NCI-H1417 (cell line): ENCODE results near the gene CTPS1.

Experiments used
- DNase-seq, 3 experiments: peaks; one replicate each; lab custom pipeline; 2025; lab: John Stamatoyannopoulos, UW

Gene CTPS1

DNA sequence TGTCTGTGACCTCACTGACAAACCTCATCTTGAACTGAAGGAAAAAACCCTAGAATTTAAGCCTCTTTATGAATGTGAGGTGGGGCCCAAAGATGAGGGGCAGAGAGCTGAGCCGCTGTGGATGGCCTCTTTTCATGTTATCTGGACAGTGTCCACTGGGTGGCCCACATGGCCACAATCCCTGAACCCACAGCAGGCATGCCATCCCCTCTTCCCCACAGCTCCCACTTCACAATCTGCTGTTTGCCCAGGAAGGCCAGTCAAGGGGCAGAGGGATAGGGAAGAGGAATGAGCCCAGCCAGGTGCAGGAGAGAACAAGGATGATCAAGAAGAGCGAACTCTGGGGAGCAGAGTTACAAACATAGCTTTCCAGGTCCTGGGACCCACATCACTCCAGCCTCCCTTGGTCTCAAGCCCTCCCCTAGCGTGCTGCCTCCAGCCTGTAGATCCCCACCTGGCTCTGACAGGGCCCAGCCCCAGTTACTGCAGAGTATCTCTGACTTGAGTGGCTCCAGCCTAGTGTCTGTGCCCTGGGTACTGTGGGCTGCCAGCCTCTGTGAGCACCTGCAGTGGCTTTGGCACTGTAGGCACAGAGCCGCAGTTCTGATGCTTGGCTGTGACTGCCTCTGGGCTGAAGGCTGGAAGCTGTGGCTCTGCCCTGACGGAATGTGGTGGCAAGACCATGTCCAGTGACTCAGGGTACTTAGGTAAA, 43.9 kb downstream of the CTPS1 start:
- peak in 1 of 3 experiments; percentile 7 for DNase-seq

DNA sequence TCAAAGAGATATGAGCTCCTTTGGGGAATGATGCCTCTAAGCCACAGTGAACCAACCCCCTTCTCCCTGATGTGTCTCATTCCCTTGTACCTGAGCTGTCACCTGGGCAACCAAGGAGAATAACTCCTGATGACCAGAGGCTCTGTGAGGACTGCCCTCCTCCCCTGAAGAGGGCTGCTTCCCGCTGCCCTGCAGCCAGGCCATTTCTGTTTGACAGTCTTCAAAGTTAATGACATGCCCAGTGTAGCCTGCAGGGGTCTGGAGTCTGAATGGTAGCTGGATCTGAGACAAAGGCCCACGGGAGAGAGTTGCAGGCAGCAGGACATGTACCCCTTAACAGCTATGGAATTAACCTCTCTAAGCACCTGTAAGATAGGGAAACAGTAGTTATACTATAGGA, 45.5 kb downstream of the CTPS1 start:
- DNase-seq = no peak

DNA sequence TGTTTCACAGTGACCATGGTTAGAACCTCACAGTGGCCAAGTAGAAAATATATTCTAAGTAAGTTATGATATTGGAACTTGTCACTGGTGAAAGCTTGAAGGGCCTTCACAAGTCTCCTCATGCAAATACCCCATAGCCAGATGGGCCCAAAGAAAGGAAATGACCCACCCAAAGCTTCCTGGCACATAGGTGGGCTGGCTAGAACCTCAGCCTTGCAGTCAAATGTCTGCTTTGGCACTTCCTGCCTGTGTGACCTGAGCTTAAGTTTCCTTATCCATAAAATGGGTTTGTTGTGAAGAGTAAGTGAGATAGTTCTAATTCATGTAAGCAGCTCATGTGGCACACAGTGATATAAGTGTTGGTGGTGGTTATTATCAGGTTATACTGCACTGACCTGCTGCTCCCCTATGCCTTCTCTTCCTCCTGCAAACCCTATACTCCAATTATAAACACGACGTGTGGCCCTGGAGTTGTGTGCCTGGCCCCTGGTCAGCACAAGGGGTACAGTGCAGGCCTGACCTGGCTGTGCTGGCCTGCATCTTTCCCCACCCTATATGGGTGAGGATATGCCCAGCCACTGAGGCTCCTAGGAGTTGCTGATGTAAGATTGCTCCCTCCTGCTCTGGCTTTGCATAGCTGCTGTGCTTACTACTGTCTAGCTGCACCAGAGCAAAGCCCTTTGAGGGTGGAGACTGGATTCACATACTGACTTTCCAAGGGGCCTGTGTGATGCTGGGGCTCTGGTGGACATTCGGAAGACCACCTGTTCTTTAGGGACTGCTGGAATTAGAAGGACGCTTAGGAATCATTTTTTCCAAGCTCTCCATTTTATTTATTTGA, 46.7 kb downstream of the CTPS1 start:
- no peak for DNase-seq

DNA sequence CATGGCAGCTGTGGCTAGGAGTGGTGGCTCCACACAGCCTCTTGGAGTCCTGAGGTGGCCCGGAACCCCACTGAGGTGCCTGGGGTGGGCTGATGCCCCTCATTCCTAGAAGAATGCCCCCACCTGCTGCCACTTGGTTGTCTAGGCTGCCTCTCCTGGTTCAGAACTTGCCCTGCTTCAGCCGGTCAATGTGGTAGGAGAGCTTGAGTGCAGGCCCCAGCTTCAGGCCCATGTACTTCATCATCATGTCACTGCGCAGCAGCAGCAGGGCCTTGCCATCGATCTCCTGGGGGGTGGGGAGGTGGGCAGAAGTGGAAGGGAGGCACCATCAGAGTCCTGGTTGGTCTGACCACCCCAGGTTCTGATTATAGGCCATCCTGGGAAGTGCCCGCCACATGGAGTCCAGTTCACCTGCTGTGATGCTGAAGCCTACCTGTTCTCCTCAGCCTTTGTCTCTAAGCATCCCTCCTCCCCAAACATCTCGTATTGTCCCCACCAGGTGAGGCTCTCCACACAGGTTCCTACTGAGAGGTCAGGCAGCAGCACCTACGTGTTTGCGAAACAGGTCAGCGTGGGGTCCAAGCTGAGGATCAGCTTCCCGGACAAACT, 48.6 kb downstream of the CTPS1 start:
- DNase-seq = no peak

DNA sequence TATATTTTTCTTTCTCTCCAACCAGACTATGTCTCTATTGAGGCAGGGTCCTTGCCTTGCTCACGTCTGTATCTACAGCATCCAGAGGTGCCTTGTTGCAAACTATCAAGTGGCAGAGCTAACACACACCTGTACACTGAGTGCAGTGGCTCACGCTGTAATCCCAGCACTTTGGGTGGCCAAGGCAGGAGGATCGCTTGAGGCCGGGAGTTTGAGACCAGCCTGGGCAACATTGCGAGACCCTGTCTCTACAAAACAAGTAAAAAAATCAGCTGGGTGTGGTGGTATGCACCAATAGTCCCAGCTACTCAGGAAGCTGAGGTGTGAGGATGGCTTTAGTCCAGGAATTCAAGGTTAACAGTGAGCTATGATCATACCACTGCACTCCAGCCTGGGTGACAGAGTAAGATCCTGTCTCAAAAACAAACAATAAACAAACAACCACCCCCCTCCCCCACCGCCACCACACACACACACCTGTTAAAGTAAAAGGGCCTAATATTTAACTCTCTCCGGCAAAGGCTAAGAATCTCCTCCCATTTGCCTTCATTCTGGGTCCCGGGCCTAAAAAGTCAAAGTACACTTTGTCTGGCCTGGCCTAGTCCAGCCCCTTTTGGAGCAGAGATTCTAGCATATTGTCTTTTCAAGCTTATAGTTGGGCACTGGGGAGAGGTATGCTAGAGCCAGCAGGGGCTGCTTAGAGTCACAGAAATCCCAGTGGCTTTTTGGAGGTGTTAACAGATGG, 51.5 kb downstream of the CTPS1 start:
- no peak for DNase-seq

DNA sequence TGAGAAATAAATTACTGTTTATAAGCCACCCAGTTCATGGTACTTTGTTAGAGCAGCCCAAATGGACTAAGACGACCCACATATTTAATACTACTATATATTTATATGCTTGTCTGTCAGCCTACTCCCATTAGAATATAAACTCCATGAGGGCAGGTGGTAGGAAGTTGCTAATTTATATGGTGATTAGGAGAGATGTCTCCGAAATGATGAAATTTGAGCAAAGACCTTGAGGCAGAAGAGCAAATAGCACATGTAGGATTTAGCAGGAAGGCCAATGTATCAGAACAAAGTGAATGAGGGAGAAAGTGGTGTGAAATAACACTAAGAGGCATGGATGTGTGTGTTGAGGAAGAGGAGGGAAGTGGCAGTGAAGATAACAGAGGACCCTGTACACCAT, 52.7 kb downstream of the CTPS1 start:
- no peak for DNase-seq

DNA sequence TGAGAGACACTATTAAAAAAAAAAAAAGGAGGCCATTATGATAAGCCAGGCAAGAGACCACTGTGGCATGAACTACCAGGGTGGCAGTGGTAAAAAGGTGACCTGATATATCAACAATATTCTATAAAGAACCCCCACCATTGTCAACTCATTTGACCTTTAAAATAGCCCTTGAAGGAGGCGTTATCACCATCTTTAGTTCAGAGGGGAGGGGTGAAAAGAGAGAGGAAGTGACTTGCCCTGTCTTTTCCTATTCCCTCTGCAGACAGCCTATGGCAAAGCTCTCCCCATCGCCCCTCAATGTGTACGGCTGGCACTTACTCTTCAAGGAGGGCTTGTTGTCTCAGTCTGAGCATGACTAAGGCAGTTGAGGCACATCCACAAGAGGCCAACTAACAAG, 53.8 kb downstream of the CTPS1 start:
- no peak for DNase-seq

DNA sequence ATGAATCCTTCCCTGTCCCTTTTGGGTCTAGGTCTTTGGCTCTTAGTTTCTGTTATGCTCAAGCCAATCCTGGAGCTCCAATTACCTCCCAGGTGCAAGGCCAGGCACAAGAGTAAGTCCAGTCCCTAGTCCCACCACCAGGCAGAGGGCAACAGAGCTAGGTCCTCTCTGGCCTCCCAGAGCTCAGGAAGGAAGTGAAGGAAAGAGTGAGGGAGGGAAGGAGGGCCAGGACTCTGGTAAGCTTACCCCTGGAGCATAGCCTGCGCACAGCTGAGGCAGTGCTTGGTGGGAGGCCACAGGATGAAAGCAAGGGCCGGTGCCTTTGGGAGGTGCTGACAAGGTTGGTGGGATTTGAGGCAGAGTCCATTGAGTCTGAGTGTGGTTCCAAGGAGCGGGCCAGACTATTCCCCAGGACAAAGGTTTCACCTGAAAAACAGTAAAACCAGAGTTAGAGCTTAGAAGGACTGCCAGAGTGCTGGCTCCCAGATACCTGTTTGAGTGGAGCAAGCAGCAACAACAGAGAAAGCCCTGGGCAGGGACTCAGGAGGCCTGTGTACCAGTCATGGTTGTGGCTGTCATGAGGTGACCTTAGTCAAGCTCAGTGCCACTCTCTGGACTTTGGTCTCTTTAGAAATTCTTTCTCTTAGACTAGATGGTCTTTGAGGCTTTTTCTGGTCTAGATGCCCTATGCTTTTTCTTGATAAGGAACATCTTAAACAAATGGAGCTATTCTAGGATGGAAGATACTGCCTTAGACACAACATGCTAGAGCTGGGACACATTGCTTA, 57.8 kb downstream of the CTPS1 start:
- no peak for DNase-seq

DNA sequence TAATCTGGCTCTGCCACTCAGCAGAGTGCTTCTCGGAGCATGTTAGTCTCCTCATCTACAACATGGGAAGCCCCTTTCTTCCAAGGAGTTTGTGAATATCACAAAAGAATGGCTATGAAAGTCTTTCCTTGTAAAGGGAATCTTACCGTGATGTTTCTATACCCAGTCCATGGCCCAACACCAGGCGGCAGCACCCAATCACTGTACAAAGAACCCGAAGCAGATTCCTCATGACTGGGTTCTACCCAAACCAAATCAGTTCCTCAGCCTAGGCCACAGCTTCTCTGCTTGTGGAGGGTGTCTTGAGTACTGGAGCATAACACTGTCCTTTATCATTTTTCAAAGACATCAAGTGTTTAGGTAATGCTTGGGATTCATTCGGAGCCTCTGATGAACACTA, 58.6 kb downstream of the CTPS1 start:
- DNase-seq = no peak

DNA sequence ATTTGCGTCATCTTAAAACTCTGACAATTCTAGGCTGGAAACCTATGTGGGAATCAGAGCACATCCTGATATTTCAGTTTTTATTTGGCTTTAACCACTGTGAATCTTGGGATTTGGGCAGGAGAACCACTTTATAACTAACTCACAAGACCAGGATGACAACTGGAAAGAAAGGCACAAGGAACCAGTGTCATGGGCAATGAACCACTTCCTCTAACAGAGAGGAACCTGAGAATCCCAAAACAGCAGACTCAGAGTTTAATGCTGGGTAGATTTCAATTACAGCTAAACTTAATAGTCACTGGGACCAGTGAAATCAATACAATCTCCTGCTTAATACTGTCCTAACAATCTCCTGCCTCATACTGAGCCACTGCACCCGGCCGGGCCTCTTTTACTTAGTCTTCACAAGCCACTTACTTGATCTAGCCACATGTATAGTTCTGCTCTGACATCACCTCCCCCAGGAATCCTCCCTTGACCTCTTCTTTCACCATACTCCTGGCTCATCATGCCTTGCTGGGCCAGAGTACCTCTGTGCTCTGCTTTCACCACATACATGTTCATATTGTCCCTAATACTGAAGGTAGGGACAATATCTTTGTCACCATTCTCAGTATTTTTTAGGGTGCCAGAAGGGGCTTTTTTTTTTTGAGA, 62.2 kb downstream of the CTPS1 start:
- no peak for DNase-seq

DNA sequence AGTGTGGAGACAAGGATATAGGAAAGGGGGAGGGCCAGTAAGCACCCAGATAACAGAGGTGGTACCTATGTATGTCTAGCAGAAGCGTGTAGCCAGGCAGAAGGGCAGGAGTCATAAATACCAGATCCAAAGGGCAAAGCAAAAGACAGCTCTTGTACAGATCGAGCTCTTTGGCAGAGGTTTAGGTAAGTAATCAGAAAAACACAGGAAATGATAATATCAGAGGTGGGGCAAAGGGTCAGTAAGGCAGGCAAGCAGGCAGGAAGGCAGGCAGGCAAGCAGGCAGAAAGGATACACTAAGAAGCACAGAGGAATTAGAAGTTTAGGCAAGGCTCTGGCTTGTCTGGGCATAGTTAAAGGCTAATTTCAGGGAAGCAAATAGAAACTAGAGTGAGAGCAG, 64.7 kb downstream of the CTPS1 start:
- no peak for DNase-seq

DNA sequence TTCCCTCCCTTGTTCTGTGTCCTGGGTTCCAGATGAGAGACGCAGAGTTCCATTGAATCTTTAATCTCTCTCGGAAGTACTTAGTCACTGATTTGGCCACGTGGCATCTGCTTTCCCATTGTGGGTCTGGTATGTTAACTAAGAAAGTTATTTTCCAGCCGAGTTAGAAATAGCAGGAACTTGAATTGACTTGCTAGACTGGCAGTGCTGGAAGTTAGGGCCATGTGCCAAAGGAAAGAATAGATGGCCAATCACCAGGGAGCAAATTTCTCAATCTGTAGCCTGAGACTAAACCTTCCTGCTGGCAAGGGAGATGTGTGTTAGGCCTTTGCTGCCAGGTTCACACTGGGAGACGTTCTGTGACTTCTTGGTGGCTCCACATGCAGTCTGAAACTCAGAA, 66.2 kb downstream of the CTPS1 start:
- DNase-seq = no peak

DNA sequence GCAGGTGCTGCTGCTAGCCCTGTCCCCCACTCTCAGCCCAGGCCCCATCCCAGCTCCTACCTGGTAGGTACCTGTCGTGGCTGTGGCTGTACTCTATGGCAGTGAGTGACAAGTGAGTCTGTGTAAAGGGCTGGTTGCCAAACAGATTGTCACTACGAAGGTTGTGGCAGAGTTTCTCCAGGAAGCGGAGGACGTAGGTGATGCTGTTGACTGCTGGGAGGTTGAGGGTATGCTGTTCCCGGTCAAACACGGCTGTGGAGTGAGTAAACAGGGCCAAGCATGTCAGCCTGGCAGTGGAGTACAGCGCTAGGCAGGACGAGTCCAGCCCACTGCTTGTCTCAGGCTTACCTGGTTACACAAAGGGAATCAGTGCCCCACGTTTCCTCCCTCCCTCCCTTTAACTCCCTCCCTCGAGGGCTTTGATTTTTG, 66.9 kb downstream of the CTPS1 start:
- DNase-seq = no peak

DNA sequence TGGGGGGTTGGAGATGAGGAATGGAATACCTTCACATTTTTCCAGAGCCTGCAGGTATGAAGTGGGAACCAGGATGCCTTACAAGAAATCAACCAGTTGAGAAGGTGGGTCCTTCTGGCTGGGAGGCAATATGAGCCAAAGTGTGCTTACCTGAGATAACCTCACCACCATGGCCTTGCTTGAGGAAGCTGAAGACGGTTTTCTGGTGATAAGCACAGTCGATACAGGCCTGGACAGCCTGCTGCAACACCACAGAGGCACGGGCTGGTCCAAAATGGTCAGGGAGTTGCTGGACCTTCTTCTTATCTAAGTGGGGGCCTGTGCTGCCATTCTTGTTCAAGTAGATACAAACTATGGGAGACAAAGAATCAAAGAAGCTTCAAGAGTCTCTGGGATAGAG, 69.0 kb downstream of the CTPS1 start:
- no peak for DNase-seq

DNA sequence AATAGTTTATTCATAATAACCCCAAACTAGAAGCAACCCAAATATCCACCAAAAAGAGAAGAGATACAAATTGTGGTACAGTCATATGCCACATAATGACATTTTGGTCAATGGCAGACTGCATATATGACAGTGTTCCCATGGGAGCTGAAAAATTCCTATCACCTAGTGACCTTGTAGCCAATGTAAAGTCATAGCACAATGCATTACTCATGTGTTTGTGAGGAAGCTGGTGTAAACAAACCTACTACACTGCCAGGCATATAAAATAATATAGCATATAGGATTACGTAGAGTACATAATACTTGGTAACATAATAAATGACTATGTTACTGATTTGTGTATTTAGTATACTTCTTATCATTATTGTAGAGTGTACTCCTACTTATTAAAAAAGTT, 71.5 kb downstream of the CTPS1 start:
- no peak for DNase-seq

DNA sequence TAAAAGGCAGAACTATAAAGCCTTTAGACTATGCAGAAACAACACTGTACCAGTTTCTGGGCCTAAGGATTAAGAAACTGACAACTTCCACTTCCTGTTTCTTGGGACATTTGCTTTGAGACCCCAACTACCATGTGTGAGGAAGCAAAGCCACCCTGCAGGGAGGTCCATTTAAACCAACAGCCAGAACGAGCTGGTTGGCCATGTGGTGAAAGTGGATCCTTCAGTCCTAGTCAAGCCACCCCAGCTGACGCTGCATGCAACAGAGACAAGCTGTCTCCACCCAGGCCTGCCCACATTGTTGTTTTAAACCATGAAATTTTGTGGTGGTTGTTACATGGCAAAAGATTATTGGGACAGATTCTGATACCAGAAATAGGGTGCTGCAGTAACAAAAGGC, 73.8 kb downstream of the CTPS1 start:
- no peak for DNase-seq

DNA sequence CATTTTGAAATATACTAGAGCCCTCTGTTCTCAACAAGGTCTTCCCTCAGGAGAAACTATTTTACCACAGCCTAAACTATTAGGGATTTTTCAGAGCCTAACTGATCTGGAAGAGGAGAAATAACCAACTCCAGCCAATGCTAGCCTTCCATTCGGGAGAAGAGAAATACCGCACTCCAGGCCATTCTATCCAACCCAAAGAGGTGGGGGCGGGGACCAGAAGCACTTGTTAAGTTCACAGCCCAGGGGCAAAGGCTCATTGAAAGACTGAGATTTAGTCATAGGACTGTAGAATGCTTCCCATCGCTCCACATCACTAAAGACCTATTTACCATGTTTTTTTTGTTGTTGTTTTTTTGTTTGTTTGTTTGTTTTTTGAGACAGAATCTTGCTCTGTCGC, 77.4 kb downstream of the CTPS1 start:
- DNase-seq = no peak
